GOT3 (cell line): Measurements from ENCODE around the gene NMUR1.

Source experiments
- DNase-seq: peaks from one replicate; lab custom pipeline; 2025; ENCODE audit warnings: mixed read lengths; lab: John Stamatoyannopoulos, UW

The NMUR1 gene

DNA sequence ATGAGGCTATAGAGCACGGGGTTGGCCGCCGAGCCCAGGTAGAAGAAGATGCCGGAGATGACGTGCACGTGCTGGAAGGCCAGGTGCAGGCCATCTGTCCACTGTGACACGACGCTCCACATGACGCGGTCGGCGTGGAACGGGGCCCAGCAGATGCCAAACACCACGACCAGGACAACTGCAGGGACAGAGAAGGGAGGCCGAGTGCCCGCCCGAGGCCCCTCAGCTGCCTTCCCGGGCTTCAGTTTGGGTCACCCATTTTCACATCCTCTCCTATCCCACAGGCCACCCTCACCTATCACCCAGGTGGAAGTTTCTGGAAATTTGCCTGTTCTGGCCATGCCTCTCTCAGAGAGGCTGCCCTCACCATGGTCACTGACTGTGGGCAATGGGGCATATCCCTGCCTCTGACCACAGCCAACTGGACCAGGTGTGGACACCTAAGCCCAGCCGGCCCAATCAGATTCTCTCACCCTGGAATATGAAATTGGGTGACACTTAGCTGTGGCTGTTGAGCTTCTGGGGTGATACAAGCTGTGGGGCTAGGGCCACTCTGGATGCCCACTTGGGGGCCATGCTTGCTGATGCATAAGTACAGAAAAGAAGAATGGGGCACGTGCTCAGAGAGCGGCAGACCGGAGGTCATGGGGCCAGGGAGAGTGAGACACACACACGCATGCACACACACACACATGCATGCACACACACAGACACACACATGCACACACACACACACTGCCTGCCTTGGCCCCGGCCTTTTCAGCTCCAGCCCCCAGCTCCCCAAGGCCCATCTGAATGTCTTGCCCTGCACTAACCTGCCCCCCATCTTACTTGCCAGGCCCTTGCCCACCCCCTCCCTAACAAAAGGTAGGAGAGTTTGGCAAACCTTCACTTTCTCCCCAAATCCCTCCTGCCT is 4.7 kb downstream of the NMUR1 start:
- no peak for DNase-seq

DNA sequence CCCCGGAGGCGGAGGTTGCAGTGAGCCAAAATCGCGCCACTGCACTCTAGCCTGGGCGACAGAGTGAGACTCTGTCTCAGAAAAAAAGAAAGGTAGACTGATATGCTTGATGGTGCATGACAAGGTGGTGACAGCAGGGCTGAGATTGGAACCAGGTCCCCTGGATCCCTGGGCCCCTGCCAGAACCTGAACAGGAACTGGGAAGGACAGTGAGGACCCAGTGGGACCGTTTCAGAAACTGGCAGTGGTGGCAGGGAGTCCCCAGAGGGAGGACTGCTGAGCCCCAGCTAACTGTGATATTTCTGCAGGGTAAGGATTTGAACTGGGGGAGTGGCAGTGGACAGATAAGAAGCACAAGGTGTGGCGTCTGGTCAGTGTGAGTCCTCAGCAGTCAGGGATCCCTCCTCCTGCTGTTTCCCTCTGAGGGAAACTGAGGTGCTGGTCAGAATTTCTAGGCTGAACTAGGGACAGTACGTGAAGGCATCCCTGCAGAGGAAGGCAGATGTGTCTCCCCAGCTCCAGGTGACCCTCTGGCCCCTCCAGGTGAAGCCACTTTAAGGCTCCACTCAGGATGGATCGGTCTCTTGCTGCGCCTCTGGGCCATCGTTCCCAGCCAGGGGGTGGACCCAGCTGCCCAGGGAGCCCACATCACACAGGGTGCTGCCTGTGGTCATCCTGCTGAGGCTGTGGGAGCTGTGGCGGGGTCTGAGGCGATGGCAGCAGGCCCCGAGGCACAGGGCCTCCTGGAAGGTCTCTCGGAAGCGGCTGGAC is 5.6 kb downstream of the NMUR1 start:
- no peak for DNase-seq

DNA sequence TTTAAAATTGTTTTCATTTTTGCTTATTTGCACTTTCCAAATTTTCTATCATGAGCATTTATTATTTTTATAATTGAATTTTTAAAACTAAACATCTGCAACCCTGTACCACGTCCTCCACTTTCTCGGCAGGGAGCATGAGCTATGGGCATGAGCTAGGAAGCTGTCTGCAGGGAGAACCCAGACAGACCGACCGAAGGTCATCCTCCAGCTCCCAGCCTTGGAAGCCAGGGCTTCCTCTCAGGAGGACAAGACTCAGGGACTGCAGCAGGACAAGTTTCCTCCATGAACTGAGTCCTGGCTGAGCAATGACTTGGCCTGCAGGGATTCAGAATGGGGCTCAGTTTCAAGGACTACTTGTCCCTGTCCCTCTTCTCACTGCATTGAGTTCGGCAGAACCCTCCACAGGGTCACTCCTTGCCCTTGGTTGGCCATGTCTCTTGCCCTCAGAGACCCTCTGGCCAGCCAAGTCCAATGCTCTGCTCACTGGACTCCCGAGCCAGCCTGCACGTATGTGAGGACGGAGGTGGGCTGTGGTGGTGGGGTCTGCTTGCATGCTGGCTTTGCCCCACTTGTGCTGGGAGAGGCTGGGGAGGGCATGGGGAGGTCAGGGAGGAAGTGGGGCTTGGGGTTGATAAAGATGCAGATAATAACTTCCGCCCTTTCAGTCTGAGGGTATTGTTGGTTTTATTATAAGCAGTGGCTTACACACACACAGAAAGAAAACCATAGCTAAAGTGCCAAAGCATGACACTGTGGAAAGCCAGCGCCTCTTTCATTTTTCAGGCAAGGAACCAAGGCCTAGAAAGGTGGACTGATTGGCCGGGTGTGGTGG is 6.6 kb downstream of the NMUR1 start:
- DNase-seq, result no peak

- DNase-seq, result no peak
Observed at GRCh38 chr2:231522418-231523180, 7.6 kb downstream of the NMUR1 start.

DNA sequence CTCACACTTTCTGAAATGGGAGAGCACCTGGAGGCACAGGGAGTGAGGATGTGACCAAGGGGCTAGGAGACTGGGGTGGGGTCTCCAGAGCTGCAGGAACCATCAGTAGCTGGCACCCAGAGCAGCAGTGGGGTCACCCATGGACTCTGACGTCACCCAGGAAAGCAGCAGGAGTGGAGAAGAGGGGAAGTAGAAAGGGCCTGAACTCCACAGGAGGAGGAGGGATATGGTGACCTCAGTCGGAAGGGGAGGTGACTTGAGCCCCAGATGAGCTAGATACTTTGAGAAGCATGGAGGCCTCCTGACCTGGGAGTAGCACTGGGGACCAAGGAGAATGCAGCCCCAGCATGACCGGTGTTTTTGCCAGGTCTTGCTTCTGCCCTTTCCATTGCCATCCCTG is 8.8 kb downstream of the NMUR1 start:
- no peak for DNase-seq

GRCh38 chr2:231519975-231520555 is 10.2 kb downstream of the NMUR1 start:
- no peak for DNase-seq

GRCh38 chr2:231518771-231519170 is 11.5 kb downstream of the NMUR1 start:
- no peak for DNase-seq

DNA sequence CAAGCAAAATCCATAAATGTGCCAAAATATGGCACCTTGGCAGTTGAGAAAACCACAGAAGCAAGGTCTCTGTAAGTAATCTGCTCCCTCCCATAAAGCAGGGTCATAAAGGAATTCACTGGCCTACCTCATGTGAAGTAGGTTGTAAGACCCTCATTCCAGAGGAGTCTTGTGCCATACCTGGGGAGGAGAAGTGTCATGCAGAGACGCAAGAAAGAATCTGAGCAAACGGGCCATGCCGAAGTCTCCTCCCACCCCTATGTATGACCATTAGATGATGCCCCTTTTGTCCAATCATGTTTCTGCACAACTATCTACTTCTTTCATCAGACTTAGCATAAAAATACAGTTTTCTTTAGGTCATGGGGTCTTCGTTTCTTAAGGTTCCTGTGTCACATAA is 14.6 kb downstream of the NMUR1 start:
- DNase-seq, result no peak

DNA sequence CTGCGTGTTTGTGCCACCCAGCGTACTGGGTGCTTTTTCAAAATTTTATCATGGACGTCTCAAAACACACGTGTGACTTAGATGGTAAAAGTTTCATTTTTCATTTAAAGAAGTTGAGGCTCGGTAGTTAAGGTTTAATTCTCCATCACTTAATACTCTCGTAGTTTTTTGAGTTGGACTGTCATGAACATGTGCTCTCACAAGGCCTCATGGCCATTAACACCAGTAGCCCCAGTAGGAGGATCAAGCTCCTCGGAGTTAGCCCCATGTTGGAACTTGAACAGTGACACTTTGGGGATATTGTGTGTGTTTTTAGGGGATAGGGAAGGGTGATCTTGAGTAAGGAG is 15.3 kb downstream of the NMUR1 start:
- no peak for DNase-seq

DNA sequence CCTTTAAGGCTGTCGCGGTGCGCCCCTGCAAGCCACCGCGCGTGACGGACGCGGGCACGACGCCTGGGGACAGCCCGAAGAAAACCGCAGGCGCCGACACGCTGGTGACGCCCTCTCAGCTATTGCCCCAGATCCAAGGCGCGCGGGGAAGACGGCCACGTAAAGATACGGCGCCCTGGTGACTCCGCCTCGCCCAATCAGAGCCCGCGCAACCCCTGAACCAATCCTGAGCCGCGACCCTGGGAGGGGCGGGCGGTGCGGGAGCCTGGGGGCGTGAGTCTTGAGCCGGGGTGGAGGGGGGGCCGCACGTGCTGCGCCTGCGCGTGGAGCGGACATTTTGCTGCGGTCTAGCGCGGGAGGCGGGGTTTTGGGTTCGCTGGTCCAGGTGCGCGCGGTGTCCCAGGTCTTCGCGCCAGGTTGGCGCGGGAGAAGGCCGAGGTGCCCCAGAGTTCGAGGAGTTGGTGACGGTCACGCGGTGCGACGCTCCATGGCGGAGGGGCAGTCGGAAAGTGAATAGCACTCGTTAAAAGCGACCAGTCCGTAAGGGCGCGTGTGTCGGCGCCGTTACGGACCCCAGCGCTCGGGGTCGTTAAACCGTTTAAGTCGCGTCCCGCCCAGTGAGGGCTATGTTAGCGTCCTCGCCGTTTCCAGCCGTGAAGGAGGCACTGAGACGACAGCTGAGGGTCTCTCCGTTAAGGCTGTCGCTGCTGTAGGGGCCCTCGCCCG is 15.9 kb downstream of the NMUR1 start:
- DNase-seq, result peak; percentile 94

- no peak for DNase-seq
Observed at GRCh38 chr2:231513746-231514224, 16.5 kb downstream of the NMUR1 start.

DNA sequence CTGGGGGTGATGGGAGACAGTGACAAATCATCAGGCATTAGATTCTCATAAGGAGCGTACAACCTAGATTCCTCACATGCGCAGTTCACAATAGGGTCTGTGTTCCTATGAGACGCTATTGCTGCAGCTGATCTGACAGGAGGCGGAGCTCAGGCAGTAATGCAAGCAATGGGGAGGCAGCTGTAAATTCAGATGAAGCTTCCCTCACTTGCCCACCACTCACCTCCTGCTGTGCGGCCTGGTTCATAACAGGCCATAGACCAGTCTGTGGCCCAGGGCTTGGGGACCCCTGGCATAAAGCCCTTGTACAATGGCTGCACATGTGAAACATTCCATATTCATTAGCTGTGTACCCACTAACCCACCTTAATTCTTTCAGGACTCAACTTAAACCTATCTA is 18.0 kb downstream of the NMUR1 start:
- DNase-seq, result no peak

GRCh38 chr2:231503766-231504165 is 26.5 kb downstream of the NMUR1 start:
- no peak for DNase-seq

GRCh38 chr2:231502596-231502995 is 27.6 kb downstream of the NMUR1 start:
- no peak for DNase-seq

- no peak for DNase-seq
Observed at GRCh38 chr2:231497651-231498050, 32.6 kb downstream of the NMUR1 start.

- no peak for DNase-seq
Observed at GRCh38 chr2:231494669-231495068, 35.6 kb downstream of the NMUR1 start.

DNA sequence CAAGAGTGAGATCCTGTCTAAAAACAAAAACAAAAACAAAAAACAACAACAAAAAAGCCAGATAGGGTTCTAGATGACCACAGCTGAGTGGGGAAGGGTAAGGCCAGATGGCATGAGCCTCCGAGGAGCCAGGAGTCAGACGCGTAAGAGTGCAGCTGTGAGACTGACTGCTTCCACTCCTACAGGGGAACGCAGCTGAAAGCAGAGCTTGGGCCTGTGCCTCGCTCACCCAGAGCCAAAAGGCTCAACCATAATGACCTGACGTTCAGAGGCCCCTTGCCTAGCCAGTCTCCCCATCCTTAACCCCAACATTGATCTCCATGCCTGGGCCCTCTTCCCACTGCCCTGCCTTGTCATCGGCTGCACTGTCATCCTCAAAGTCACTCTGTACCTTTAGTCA is 39.4 kb downstream of the NMUR1 start:
- no peak for DNase-seq

DNA sequence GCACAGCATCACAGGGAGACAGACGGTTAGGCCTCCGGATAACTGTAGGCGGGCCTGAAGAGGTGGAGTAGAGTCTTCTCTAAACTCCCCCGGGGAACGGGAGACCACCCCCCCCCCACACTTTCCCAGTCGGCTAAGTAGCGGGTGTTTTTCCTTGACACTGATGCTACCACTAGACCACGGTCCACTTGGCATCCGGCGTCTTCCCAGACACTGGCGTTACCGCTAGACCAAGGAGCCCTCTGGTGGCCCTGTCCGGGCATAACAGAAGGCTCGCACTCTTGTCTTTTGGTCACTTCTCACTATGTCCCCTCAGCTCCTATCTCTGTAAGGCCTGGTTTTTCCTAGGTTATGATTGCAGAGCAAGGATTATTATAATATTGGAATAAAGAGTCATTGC is 40.3 kb downstream of the NMUR1 start:
- DNase-seq, result no peak

DNA sequence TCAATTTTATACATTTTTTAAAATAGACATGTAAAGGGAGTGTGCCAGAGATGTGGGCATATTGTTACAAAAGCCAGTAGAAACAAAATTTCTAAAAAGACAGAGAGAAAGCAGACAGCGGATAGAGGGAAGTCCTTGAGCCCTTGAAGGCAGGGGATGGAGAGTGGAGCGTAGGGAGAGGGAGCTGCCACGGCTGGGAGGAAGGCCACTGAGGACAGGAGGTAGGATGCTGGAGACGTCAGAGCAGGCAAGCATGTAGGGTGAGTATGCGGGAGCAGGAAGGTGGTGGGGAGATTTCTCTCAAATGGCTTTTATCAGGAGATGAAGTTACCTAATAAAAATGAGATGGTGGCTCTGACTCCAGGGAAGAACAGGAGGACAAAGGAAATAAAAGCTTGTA is 41.9 kb downstream of the NMUR1 start:
- DNase-seq, result no peak

DNA sequence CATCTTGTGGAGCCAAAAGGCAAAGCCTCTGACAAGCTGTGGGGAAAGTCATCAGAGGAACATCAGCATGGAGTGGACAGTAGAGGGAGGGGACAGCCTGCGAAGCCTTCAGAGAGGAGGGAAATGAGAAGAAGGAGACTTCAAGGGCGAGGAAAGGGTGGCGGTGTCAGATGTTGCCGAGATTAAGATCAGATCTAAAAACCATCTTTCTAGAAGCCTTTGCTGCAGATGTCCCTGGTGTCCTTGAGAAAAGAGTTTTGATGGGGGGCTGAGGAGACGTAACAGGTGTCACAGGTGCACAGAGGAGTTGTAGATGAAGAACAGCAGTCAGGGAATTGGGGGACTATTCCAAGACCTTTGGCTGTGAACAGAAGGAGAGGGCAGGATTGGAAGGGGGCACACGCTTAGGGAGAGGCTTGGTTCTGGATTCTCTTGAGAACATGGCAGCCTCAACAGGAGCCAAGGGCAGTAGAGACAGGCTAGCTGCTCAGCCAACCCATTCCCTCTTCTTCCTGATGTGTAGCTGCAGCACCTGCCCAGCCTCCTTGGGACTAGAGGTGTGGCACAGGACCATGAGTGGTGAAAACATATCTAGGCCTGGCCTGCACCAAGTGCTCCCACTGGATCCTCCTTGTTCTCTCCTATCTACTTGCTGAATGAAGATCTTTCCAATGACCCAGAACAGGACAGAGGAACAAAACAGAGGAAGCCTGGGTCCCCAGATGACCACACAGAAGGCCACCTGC is 43.2 kb downstream of the NMUR1 start:
- DNase-seq, result no peak
